Thoracic aorta (tissue), 2 donors: ENCODE data around the gene CYFIP1. TPM values are rescaled to one million over a fixed set of nuclear protein-coding genes. Genes with fewer than 3 reads are reported as not detected.

Experiments
- ATAC-seq: fragments of 150-250 bp; one replicate; pipeline ENCODE4 v1.8.0; 2017; ENCODE audit warnings: low read depth; ENCODE audit not compliant: insufficient number of reproducible peaks, low FRiP score
- DNase-seq: peaks from one replicate; pipeline ENCODE4 v3.0.0-alpha.2; 2020; ENCODE audit warnings: low spot score
- H3K27ac ChIP-seq, 2 donors: fragments of 200-600 bp; sonication (generic); 1 replicate in 1 of 2; 2 replicates in 1 of 2; pipeline ENCODE4 v1.5.1; 2016; ENCODE audit warnings: mild to moderate bottlenecking in 2 of 2, moderate library complexity in 2 of 2
- H3K27me3 ChIP-seq: fragments of 200-600 bp; sonication (generic); replicated peaks from 2 replicates; pipeline ENCODE4 v1.6.0; 2016; ENCODE audit warnings: mild to moderate bottlenecking; ENCODE audit not compliant: insufficient read depth
- H3K36me3 ChIP-seq: fragments of 200-600 bp; sonication (generic); one replicate; pipeline ENCODE4 v1.5.1; 2016
- H3K4me1 ChIP-seq, 2 donors: fragments of 200-600 bp; sonication (generic); 1 replicate in 1 of 2; 2 replicates in 1 of 2; pipeline versions ENCODE4 v1.5.1 to v1.6.0; 2016; ENCODE audit warnings: low read depth in 2 of 2, mild to moderate bottlenecking in 1 of 2; ENCODE audit not compliant: control insufficient read depth in 1 of 2
- H3K4me3 ChIP-seq: fragments of 200-600 bp; sonication (generic); 2 replicates; pipeline ENCODE4 v1.5.1; 2016; ENCODE audit warnings: mild to moderate bottlenecking
- H3K9me3 ChIP-seq: fragments of 200-600 bp; sonication (generic); 2 replicates; pipeline ENCODE4 v1.5.1; 2016
- CTCF ChIP-seq: fragments of 200-600 bp; sonication (generic); IDR thresholded peaks from one replicate; pipeline ENCODE4 v1.5.1; 2019; ENCODE audit warnings: antibody characterized with exemption
- total RNA-seq, 2 donors: library from RNA; depleted of rRNA; stranded (reverse); fragments of >200 nt; gene quantifications; one replicate each; pipeline versions ENCODE4 v1.1.0 to v1.2.3, GENCODE V29; 2016

CYFIP1 gene
- total RNA-seq, 2 donors from 2014 or later, result 112 to 150 TPM

- H3K36me3 ChIP-seq, result peaks cover 36% of the 10 kb centered on the region
- no peaks in the 10 kb centered on the region for H3K9me3 ChIP-seq
- H3K4me3 ChIP-seq, result no peak overlapping the region
- H3K27me3 ChIP-seq, result no peaks in the 10 kb centered on the region
- DNase-seq (no peak), ATAC-seq (no peak)
- no peaks in the 10 kb centered on the region for H3K4me1 ChIP-seq
- TF ChIP-seq CTCF, result no peak
- H3K27ac ChIP-seq, result no peak overlapping the region
These were observed 23.6 kb upstream of the CYFIP1 start for GRCh38 chr15:23003736-23004135.

- no peak for ATAC-seq
These were observed 22.8 kb upstream of the CYFIP1 start for GRCh38 chr15:23002920-23003319.

GRCh38 chr15:22995795-22996194, 15.6 kb upstream of the CYFIP1 start:
- Histone ChIP-seq H3K4me3 (no peak overlapping the region), H3K9me3 (no peaks in the 10 kb centered on the region), H3K27ac (no peak overlapping the region), H3K4me1 (no peaks in the 10 kb centered on the region), H3K27me3 (no peaks in the 10 kb centered on the region), H3K36me3 (peaks cover 10% of the 10 kb centered on the region)
- no peak for ATAC-seq
- DNase-seq, result no peak
- no peak for TF ChIP-seq CTCF

More at GRCh38 chr15:23002920-23003319, 22.8 kb upstream of the CYFIP1 start:
- no peak overlapping the region for H3K4me3 ChIP-seq
- no peak overlapping the region for H3K27ac ChIP-seq
- no peak for TF ChIP-seq CTCF
- H3K27me3 ChIP-seq, result no peaks in the 10 kb centered on the region
- peaks cover 34% of the 10 kb centered on the region for H3K36me3 ChIP-seq
- DNase-seq, result no peak
- H3K4me1 ChIP-seq, result no peaks in the 10 kb centered on the region
- no peaks in the 10 kb centered on the region for H3K9me3 ChIP-seq

- no peak for DNase-seq
- no peaks in the 10 kb centered on the region for H3K9me3 ChIP-seq
- no peak overlapping the region for H3K4me3 ChIP-seq
- no peak for TF ChIP-seq CTCF
- no peaks in the 10 kb centered on the region for H3K27me3 ChIP-seq
- no peak for ATAC-seq
- peaks cover 10% of the 10 kb centered on the region for H3K36me3 ChIP-seq
- H3K27ac ChIP-seq, result no peak overlapping the region
- no peaks in the 10 kb centered on the region for H3K4me1 ChIP-seq
These were observed 11.8 kb upstream of the CYFIP1 start for GRCh38 chr15:22992024-22992326.

GRCh38 chr15:22989576-22990477, 9.7 kb upstream of the CYFIP1 start:
- Histone ChIP-seq H3K27me3 (no peaks in the 10 kb centered on the region), H3K27ac (no peak overlapping the region), H3K36me3 (peaks cover 5% of the 10 kb centered on the region), H3K9me3 (no peaks in the 10 kb centered on the region), H3K4me1 (no peaks in the 10 kb centered on the region), H3K4me3 (no peak overlapping the region)
- DNase-seq, result no peak
- ATAC-seq, result no peak
- no peak for TF ChIP-seq CTCF
